ENCODE measurements around the gene ERC2. TPM values are rescaled to one million over a fixed set of nuclear protein-coding genes. Genes with fewer than 3 reads are reported as not detected.

Gene ERC2
- total RNA-seq, 3 donors from 2014 or later (not counting 1 experiment from before 2014, with no cell fraction given): not detected

GRCh38 chr3:55725681-55726500 is 742.4 kb downstream of the ERC2 start:
- Mint-ChIP-seq H3K27ac (no peak overlapping the region), H3K27me3 (ENCODE audit: low read depth in 2 of 2) (peaks cover 7 to 10% of the 10 kb centered on the region in 2 donors), H3K4me3 (no peak overlapping the region), H3K4me1 (no peaks in the 10 kb centered on the region), H3K9me3 (peaks cover 3 to 5% of the 10 kb centered on the region in 2 donors), H3K36me3 (no peaks in the 10 kb centered on the region)
- H3K36me3 ChIP-seq (ENCODE audit: control insufficient read depth, insufficient read depth, low read length): no peaks in the 10 kb centered on the region
- H3K4me1 ChIP-seq (ENCODE audit: control insufficient read depth, insufficient read depth, low read length): no peaks in the 10 kb centered on the region
- peaks cover 4% of the 10 kb centered on the region for H3K27me3 ChIP-seq (ENCODE audit: control insufficient read depth, insufficient read depth, low read length)
- H3K9me3 ChIP-seq (ENCODE audit: control insufficient read depth, insufficient read depth, low read length): no peaks in the 10 kb centered on the region
- H3K4me3 ChIP-seq (ENCODE audit: low read length): no peak overlapping the region
- 59% methylated on average over 3 of the region's 3 CpGs for WGBS (ENCODE audit: insufficient coverage)
- intact Hi-C loops (cut with micrococcal nuclease): no loop called here
- no peak for ATAC-seq
- H3K27ac ChIP-seq (ENCODE audit: low read length): no peak overlapping the region
- no peak for DNase-seq
- TF ChIP-seq CTCF (IDR thresholded peaks at IDR 0.05): no peak

GRCh38 chr3:55724821-55725220 is 743.4 kb downstream of the ERC2 start:
- no peak for DNase-seq
- Histone ChIP-seq H3K27me3 (ENCODE audit: control insufficient read depth, insufficient read depth, low read length) (peaks cover 4% of the 10 kb centered on the region), H3K4me3 (ENCODE audit: low read length) (no peak overlapping the region), H3K27ac (ENCODE audit: low read length) (no peak overlapping the region), H3K9me3 (ENCODE audit: control insufficient read depth, insufficient read depth, low read length) (no peaks in the 10 kb centered on the region), H3K4me1 (ENCODE audit: control insufficient read depth, insufficient read depth, low read length) (no peaks in the 10 kb centered on the region), H3K36me3 (ENCODE audit: control insufficient read depth, insufficient read depth, low read length) (no peaks in the 10 kb centered on the region)
- Mint-ChIP-seq H3K4me1 (no peaks in the 10 kb centered on the region), H3K36me3 (no peaks in the 10 kb centered on the region), H3K27ac (no peak overlapping the region), H3K27me3 (ENCODE audit: low read depth in 2 of 2) (peaks cover 7 to 10% of the 10 kb centered on the region in 2 donors), H3K4me3 (no peak overlapping the region), H3K9me3 (peaks cover 3 to 5% of the 10 kb centered on the region in 2 donors)
- WGBS (ENCODE audit: insufficient coverage): 85% methylated on average over 2 of the region's 2 CpGs
- TF ChIP-seq CTCF (IDR thresholded peaks at IDR 0.05): no peak
- ATAC-seq: no peak
- intact Hi-C loops (cut with micrococcal nuclease): no loop called here

- H3K4me1 ChIP-seq (ENCODE audit: control insufficient read depth, insufficient read depth, low read length): no peaks in the 10 kb centered on the region
- H3K4me3 ChIP-seq (ENCODE audit: low read length): no peak overlapping the region
- Mint-ChIP-seq H3K9me3 (peaks cover 3 to 5% of the 10 kb centered on the region in 2 donors), H3K4me1 (no peaks in the 10 kb centered on the region), H3K27me3 (ENCODE audit: low read depth in 2 of 2) (peaks cover 7 to 10% of the 10 kb centered on the region in 2 donors), H3K4me3 (no peak overlapping the region), H3K27ac (no peak overlapping the region), H3K36me3 (no peaks in the 10 kb centered on the region)
- H3K27ac ChIP-seq (ENCODE audit: low read length): no peak overlapping the region
- TF ChIP-seq CTCF (IDR thresholded peaks at IDR 0.05): no peak
- H3K9me3 ChIP-seq (ENCODE audit: control insufficient read depth, insufficient read depth, low read length): no peaks in the 10 kb centered on the region
- intact Hi-C loops (cut with micrococcal nuclease): no loop called here
- DNase-seq (no peak), ATAC-seq (no peak)
- H3K36me3 ChIP-seq (ENCODE audit: control insufficient read depth, insufficient read depth, low read length): no peaks in the 10 kb centered on the region
- H3K27me3 ChIP-seq (ENCODE audit: control insufficient read depth, insufficient read depth, low read length): peaks cover 4% of the 10 kb centered on the region
Observed at GRCh38 chr3:55724407-55724784, 743.9 kb downstream of the ERC2 start.

Measured in natural killer cell (primary cell).